ENCODE data around the gene ARFRP1. TPM values are rescaled to one million over a fixed set of nuclear protein-coding genes. Genes with fewer than 3 reads are reported as not detected.
A peak's percentile ranks its signal among the peaks of the same experiment; 100 is the strongest.

Gene ARFRP1
- total and polyA plus RNA-seq, 2 of the 13 experiments (the other 11 are each of a cell fraction or from before 2014, with no cell fraction given) = 32.0 to 51.1 TPM

DNA sequence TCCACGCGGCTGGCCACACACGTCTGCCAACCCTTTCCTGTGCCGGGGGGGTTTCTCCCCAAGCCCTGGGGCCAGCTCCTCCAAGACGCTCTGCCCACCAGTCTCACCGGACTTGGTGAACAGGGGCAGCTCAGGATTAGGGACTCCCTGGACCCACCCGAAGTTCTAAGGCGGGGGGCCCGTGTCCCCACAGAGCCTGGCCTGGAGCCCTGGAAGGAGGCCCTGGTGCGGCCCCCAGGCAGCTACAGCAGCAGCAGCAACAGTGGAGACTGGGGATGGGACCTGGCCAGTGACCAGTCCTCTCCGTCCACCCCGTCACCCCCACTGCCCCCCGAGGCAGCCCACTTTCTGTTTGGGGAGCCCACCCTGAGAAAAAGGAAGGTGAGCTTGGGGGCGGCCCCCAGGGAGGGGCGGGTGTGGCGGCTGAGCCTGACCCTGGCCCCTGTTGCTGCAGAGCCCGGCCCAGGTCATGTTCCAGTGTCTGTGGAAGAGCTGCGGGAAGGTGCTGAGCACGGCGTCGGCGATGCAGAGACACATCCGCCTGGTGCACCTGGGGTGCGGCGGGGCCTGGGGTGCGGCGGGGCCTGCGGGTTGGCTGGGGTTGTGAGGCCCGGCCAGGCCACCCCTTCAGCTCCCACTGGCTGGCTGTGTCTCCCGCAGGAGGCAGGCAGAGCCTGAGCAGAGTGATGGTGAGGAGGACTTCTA, 34.1 kb upstream of the ARFRP1 start:
- peaks cover 21% of the 10 kb centered on the region for H3K79me2 ChIP-seq (ENCODE audit: insufficient read depth, low read length)
- WGBS (ENCODE audit: low lambda C conversion rate) = 75% methylated on average over 30 of the region's 30 CpGs
- DNase-seq (ENCODE audit: low spot score) (no peak), FAIRE-seq (no peak), ATAC-seq (no peak)
- peaks cover 64% of the 10 kb centered on the region for H3K4me1 ChIP-seq (ENCODE audit: insufficient read depth, low read length)
- intact Hi-C loops (cut with micrococcal nuclease; ENCODE audit: unreplicated experiment) = loop anchor here (2.0 to 10.0 kb wide), 3 partner anchors 35 to 123 kb away; partner anchors contain the start of genes ABHD16B, ARFRP1 and TPD52L2
- in situ Hi-C loops (cut with HindIII; ENCODE audit: extremely low pct_ligation_motif_present, low pct_unique_long_range_greater_than_20kb) = loop anchor here (5.0 kb wide), 1 partner anchor 35 kb away; the partner anchor contains the start of genes ARFRP1 and ZGPAT
- no peaks in the 10 kb centered on the region for H3K9me3 ChIP-seq (ENCODE audit: low read length)
- H3K27ac ChIP-seq (ENCODE audit: extremely low read length, insufficient read depth, low read length) = peak overlapping the region; percentile 92
- no peaks in the 10 kb centered on the region for H4K20me1 ChIP-seq (ENCODE audit: insufficient read depth, low read length)
- H3K4me3 ChIP-seq (replicated peaks in 1 of 3; ENCODE audit: insufficient read depth in 1 of 3, low read depth in 2 of 3, low read length in 3 of 3) = peak overlapping the region; percentile 61 to 84 (median 83)
- peaks cover 17 to 27% of the 10 kb centered on the region in 2 experiments for H3K36me3 ChIP-seq (replicated peaks in 1 of 2; ENCODE audit: control insufficient read depth in 1 of 2, insufficient read depth in 2 of 2, low read length in 2 of 2)
- peak overlapping the region; percentile 84 for H3K9ac ChIP-seq (ENCODE audit: insufficient read depth, low read depth, low read length)
- no TSS peak for BruUV-seq (replicated peaks)
- no peak overlapping the region for H2AFZ ChIP-seq (ENCODE audit: low read length)
- H3K27me3 ChIP-seq (ENCODE audit: control insufficient read depth in 1 of 2, insufficient read depth in 2 of 2, low read length in 2 of 2) = no peaks in the 10 kb centered on the region
- POLR2A ChIA-PET = interaction anchor here (0.9 to 2.4 kb wide), 28 partner anchors 8 to 312 kb away, joined by 3 to 41 read pairs (median 6); partner anchors contain the start of genes ARFRP1, GMEB2, PRPF6 and RTEL1
- peak overlapping the region; percentile 95 for H3K4me2 ChIP-seq (ENCODE audit: low read depth, low read length)
- CTCF ChIA-PET (ENCODE audit: low intra/inter-chr PET ratio, low total read pairs) = interaction anchor here (1.0 kb wide), 1 partner anchor 35 kb away, joined by 4 read pairs; no protein-coding TSS in a partner anchor
- TF ChIP-seq PRPF4 (IDR thresholded peaks at IDR 0.05; ENCODE audit: low read depth, low read length, poor library complexity, severe bottlenecking) = no peak
- no peak for TF ChIP-seq ZNF672 (CRISPR knock-in tag; IDR thresholded peaks at IDR 0.05)
- TF ChIP-seq SETDB1 (CRISPR knock-in tag; IDR thresholded peaks at IDR 0.05; ENCODE audit: borderline replicate concordance) = no peak
- peak; percentile 40; the same call in 1 of the 2 replicates for TF ChIP-seq PCBP1 (IDR thresholded peaks at IDR 0.05; ENCODE audit: borderline replicate concordance, low read depth, low read length)
- peak; percentile 98 for TF ChIP-seq ZBTB38 (CRISPR knock-in tag; IDR thresholded peaks at IDR 0.05)
- TF ChIP-seq, protein P1, sequence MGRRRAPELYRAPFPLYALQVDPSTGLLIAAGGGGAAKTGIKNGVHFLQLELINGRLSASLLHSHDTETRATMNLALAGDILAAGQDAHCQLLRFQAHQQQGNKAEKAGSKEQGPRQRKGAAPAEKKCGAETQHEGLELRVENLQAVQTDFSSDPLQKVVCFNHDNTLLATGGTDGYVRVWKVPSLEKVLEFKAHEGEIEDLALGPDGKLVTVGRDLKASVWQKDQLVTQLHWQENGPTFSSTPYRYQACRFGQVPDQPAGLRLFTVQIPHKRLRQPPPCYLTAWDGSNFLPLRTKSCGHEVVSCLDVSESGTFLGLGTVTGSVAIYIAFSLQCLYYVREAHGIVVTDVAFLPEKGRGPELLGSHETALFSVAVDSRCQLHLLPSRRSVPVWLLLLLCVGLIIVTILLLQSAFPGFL (CRISPR knock-in tag; IDR thresholded peaks at IDR 0.05) = no peak
- 0 out of 2 replicates have a peak, but pooled peaks have one; percentile 18 for TF ChIP-seq ZNF773 (CRISPR knock-in tag; IDR thresholded peaks at IDR 0.05; ENCODE audit: borderline replicate concordance)
- peak; percentile 39; the same call in 1 of the 2 replicates for TF ChIP-seq ZNF33B (CRISPR knock-in tag; IDR thresholded peaks at IDR 0.05)
- TF ChIP-seq ZNF747 (CRISPR knock-in tag; IDR thresholded peaks at IDR 0.05; ENCODE audit: borderline replicate concordance) = 0 out of 2 replicates have a peak, but pooled peaks have one; percentile 42
- 0 out of 2 replicates have a peak, but pooled peaks have one; percentile 2 for TF ChIP-seq ZMAT3 (CRISPR knock-in tag; conservative IDR thresholded peaks at IDR 0.05)
- no peak for TF ChIP-seq ZBTB7A (CRISPR knock-in tag; IDR thresholded peaks at IDR 0.05)
- peak; percentile 22; the same call in 1 of the 2 replicates for TF ChIP-seq TBX2 (CRISPR knock-in tag; IDR thresholded peaks at IDR 0.05; ENCODE audit: borderline replicate concordance)
- no peak for TF ChIP-seq NR2C2 (CRISPR knock-in tag; IDR thresholded peaks at IDR 0.05; ENCODE audit: borderline replicate concordance)
- TF ChIP-seq MAZ (IDR thresholded peaks at IDR 0.05; ENCODE audit: borderline replicate concordance, low read depth, low read length) = no peak
- TF ChIP-seq MAZ (CRISPR knock-in tag; IDR thresholded peaks at IDR 0.05; ENCODE audit: low read depth) = 0 out of 2 replicates have a peak, but pooled peaks have one; percentile 22
- TF ChIP-seq ZNF83 (CRISPR knock-in tag; IDR thresholded peaks at IDR 0.05; ENCODE audit: borderline replicate concordance) = peak; percentile 56; the same call in 1 of the 2 replicates
- 0 out of 2 replicates have a peak, but pooled peaks have one; percentile 31 for TF ChIP-seq POLR2AphosphoS2 (IDR thresholded peaks at IDR 0.05; ENCODE audit: low read depth, low read length)
- TF ChIP-seq EED (CRISPR knock-in tag; IDR thresholded peaks at IDR 0.05) = peak; percentile 86; the same call in 1 of the 2 replicates
- peak; percentile 39 for TF ChIP-seq TAF15 (IDR thresholded peaks at IDR 0.05; ENCODE audit: low read depth, low read length, poor library complexity, severe bottlenecking)
- TF ChIP-seq ZNF143 (CRISPR knock-in tag; IDR thresholded peaks at IDR 0.05) = no peak
- TF ChIP-seq ZSCAN22 (CRISPR knock-in tag; IDR thresholded peaks at IDR 0.05) = no peak
- peak; percentile 12; the same call in 1 of the 2 replicates for TF ChIP-seq ZNF547 (CRISPR knock-in tag; IDR thresholded peaks at IDR 0.05)
- peak; percentile 16; the same call in 1 of the 2 replicates for TF ChIP-seq ZNF563 (CRISPR knock-in tag; IDR thresholded peaks at IDR 0.05)
